Measurements from ENCODE around the gene TRAPPC8.
"Not testable (repeated sequence)": the region's sequence is repeated elsewhere in the genome, so short reads cannot be mapped to it uniquely, and the experiment has no call there.

Gene TRAPPC8

GRCh38 chr18:31942291-31942998 is 483 bp downstream of the TRAPPC8 start:
- DNase-seq (ENCODE audit: low read depth), result peak; percentile 5

- DNase-seq (ENCODE audit: low read depth), result no peak
These were observed 1.7 kb downstream of the TRAPPC8 start for GRCh38 chr18:31941010-31941809.

GRCh38 chr18:31934773-31935172 is 8.2 kb downstream of the TRAPPC8 start:
- not testable (repeated sequence) for DNase-seq (ENCODE audit: low read depth)

GRCh38 chr18:31931886-31932240 is 11.1 kb downstream of the TRAPPC8 start:
- no peak for DNase-seq (ENCODE audit: low read depth)

GRCh38 chr18:31931163-31931885 is 11.6 kb downstream of the TRAPPC8 start:
- no peak for DNase-seq (ENCODE audit: low read depth)

- DNase-seq (ENCODE audit: low read depth), result no peak
These were observed 13.7 kb downstream of the TRAPPC8 start for GRCh38 chr18:31929273-31929672.

GRCh38 chr18:31926988-31927387 is 15.9 kb downstream of the TRAPPC8 start:
- DNase-seq (ENCODE audit: low read depth), result not testable (repeated sequence)

- DNase-seq (ENCODE audit: low read depth), result no peak
These were observed 22.7 kb downstream of the TRAPPC8 start for GRCh38 chr18:31920277-31920676.

- DNase-seq (ENCODE audit: low read depth), result not testable (repeated sequence)
These were observed 23.6 kb downstream of the TRAPPC8 start for GRCh38 chr18:31919366-31919765.

GRCh38 chr18:31918733-31919132 is 24.2 kb downstream of the TRAPPC8 start:
- no peak for DNase-seq (ENCODE audit: low read depth)

GRCh38 chr18:31901063-31901462 is 41.9 kb downstream of the TRAPPC8 start:
- no peak for DNase-seq (ENCODE audit: low read depth)

GRCh38 chr18:31899771-31900170 is 43.2 kb downstream of the TRAPPC8 start:
- DNase-seq (ENCODE audit: low read depth), result not testable (repeated sequence)

- no peak for DNase-seq (ENCODE audit: low read depth)
These were observed 50.0 kb downstream of the TRAPPC8 start for GRCh38 chr18:31892936-31893335.

GRCh38 chr18:31891566-31891965 is 51.4 kb downstream of the TRAPPC8 start:
- no peak for DNase-seq (ENCODE audit: low read depth)

GRCh38 chr18:31884020-31884419 is 58.9 kb downstream of the TRAPPC8 start:
- DNase-seq (ENCODE audit: low read depth), result no peak

GRCh38 chr18:31880186-31880898 is 62.6 kb downstream of the TRAPPC8 start:
- DNase-seq (ENCODE audit: low read depth), result no peak

- DNase-seq (ENCODE audit: low read depth), result no peak
These were observed 64.6 kb downstream of the TRAPPC8 start for GRCh38 chr18:31878358-31878757.

GRCh38 chr18:31877900-31878299 is 65.0 kb downstream of the TRAPPC8 start:
- DNase-seq (ENCODE audit: low read depth), result no peak

GRCh38 chr18:31876707-31877106 is 66.2 kb downstream of the TRAPPC8 start:
- no peak for DNase-seq (ENCODE audit: low read depth)

- DNase-seq (ENCODE audit: low read depth), result no peak
These were observed 67.6 kb downstream of the TRAPPC8 start for GRCh38 chr18:31875301-31875700.

- no peak for DNase-seq (ENCODE audit: low read depth)
These were observed 79.8 kb downstream of the TRAPPC8 start for GRCh38 chr18:31863103-31863502.

GRCh38 chr18:31860488-31860887 is 82.4 kb downstream of the TRAPPC8 start:
- DNase-seq (ENCODE audit: low read depth), result no peak

Measured in stimulated activated CD8-positive, alpha-beta memory T cell treated with anti-CD3 and anti-CD28 coated beads, Interleukin-15, amount 100 ng/mL, for 24 hours (primary cell).